B cell (primary cell): ENCODE measurements around the gene SLC25A5. TPM values are rescaled to one million over a fixed set of nuclear protein-coding genes. Genes with fewer than 3 reads are reported as not detected.
"Not testable (repeated sequence)": the region's sequence is repeated elsewhere in the genome, so short reads cannot be mapped to it uniquely, and the experiment has no call there.

Source experiments
- ATAC-seq: fragments of 200-7000 bp; cut with Tn5 transposase; one replicate; pipeline ENCODE4 v1.10.0; 2021; ENCODE audit warnings: low read depth, mild to moderate bottlenecking, moderate number of reproducible peaks, moderate library complexity
- CTCF ChIA-PET: fragments of 350-600 bp; sonication (Branson Sonifier 250); formaldehyde crosslinking; loops from one replicate; lab custom pipeline; 2021; ENCODE audit warnings: antibody characterized with exemption, inconsistent platforms; lab: Charles Lee
- POLR2A ChIA-PET: fragments of 350-600 bp; sonication (Branson Sonifier 250); formaldehyde crosslinking; loops from one replicate; lab custom pipeline; 2021; ENCODE audit warnings: antibody characterized with exemption; lab: Charles Lee
- DNase-seq: peaks from one replicate; pipeline ENCODE4 v3.0.0; 2013
- H2AFZ ChIP-seq: 2 replicates; pipeline ENCODE4 v1.6.1; 2012; ENCODE audit warnings: mild to moderate bottlenecking, low read depth, low read length; ENCODE audit not compliant: insufficient read depth, poor library complexity, severe bottlenecking
- H3K27ac ChIP-seq, 2 donors: 1 replicate in 1 of 2; 2 replicates in 1 of 2; pipeline ENCODE4 v1.5.1; 2012 to 2013; ENCODE audit warnings: low read length in 2 of 2, mild to moderate bottlenecking in 2 of 2, moderate library complexity in 1 of 2
- H3K27me3 ChIP-seq, 4 experiments: fragments of 200-600 bp in 1 of 4; sonication (generic) in 1 of 4; replicated peaks in 1 of 4; 1 replicate in 2 of 4; 2 replicates in 2 of 4; pipeline versions ENCODE4 v1.6.1 to v1.7.0; 2013 to 2016; ENCODE audit warnings: low read length in 3 of 4, mild to moderate bottlenecking in 2 of 4, mixed read lengths in 1 of 4, moderate library complexity in 1 of 4; ENCODE audit not compliant: insufficient read depth in 4 of 4, control insufficient read depth in 3 of 4; ENCODE audit errors: control extremely low read depth in 1 of 4
- H3K36me3 ChIP-seq, 2 experiments: replicated peaks in 1 of 2; 1 replicate in 1 of 2; 2 replicates in 1 of 2; pipeline versions ENCODE4 v1.6.1 to v1.7.1; 2013; ENCODE audit warnings: low read length in 1 of 2; ENCODE audit not compliant: insufficient read depth in 2 of 2, control insufficient read depth in 1 of 2; ENCODE audit errors: control extremely low read depth in 1 of 2, extremely low read depth in 1 of 2
- H3K4me1 ChIP-seq, 2 donors: fragments of 200-600 bp in 1 of 2; sonication (generic) in 1 of 2; 1 replicate in 1 of 2; 2 replicates in 1 of 2; pipeline versions ENCODE4 v1.5.1 to v1.6.1; 2013 to 2017; ENCODE audit warnings: low read length in 2 of 2; ENCODE audit not compliant: control insufficient read depth in 2 of 2, insufficient read depth in 2 of 2
- H3K4me2 ChIP-seq: replicated peaks from 2 replicates; pipeline ENCODE3; 2012; ENCODE audit warnings: mild to moderate bottlenecking, low read depth, low read length; ENCODE audit not compliant: poor library complexity, severe bottlenecking
- H3K4me3 ChIP-seq, 5 experiments: fragments of 200-600 bp in 1 of 5; sonication (generic) in 1 of 5; 1 replicate in 3 of 5; 2 replicates in 2 of 5; pipeline versions ENCODE4 v1.5.1 to v1.7.0; 2011 to 2016; ENCODE audit warnings: low read length in 4 of 5, mild to moderate bottlenecking in 4 of 5, low read depth in 2 of 5, control low read depth in 1 of 5, moderate library complexity in 1 of 5; ENCODE audit not compliant: insufficient read depth in 1 of 5; ENCODE audit errors: control extremely low read depth in 1 of 5, extremely low read depth in 1 of 5
- H3K79me2 ChIP-seq: fragments of 200-600 bp; sonication (generic); one replicate; pipeline ENCODE4 v1.6.0; 2016; ENCODE audit warnings: low read length; ENCODE audit not compliant: control insufficient read depth, insufficient read depth
- H3K9ac ChIP-seq: fragments of 200-600 bp; sonication (generic); 2 replicates; pipeline ENCODE4 v1.6.1; 2017; ENCODE audit warnings: mild to moderate bottlenecking, low read length, moderate library complexity
- H3K9me3 ChIP-seq, 3 donors: one replicate each; pipeline versions ENCODE4 v1.6.1 to v1.7.1; 2013; ENCODE audit warnings: low read length in 2 of 3; ENCODE audit not compliant: control insufficient read depth in 2 of 3, insufficient read depth in 1 of 3; ENCODE audit errors: control extremely low read depth in 1 of 3
- H4K20me1 ChIP-seq: 2 replicates; pipeline ENCODE4 v1.6.0; 2012; ENCODE audit warnings: mild to moderate bottlenecking, low read length; ENCODE audit not compliant: insufficient read depth, control insufficient read depth, poor library complexity, severe bottlenecking
- H3K27ac Mint-ChIP-seq: one replicate; pipeline ENCODE4 v1.8.0; 2021; ENCODE audit warnings: mixed read lengths
- H3K27me3 Mint-ChIP-seq: one replicate; pipeline ENCODE4 v1.8.0; 2021; ENCODE audit warnings: mixed read lengths
- H3K4me1 Mint-ChIP-seq: one replicate; pipeline ENCODE4 v1.8.0; 2021; ENCODE audit warnings: mixed read lengths
- H3K4me3 Mint-ChIP-seq: one replicate; pipeline ENCODE4 v1.8.0; 2021; ENCODE audit warnings: mixed read lengths
- H3K9me3 Mint-ChIP-seq: one replicate; pipeline ENCODE4 v1.8.0; 2022; ENCODE audit warnings: mixed read lengths; ENCODE audit not compliant: insufficient read depth
- EZH2 ChIP-seq: IDR thresholded peaks from 2 replicates; pipeline ENCODE4 v1.6.1; 2012; ENCODE audit warnings: borderline replicate concordance, low read depth, mild to moderate bottlenecking, moderate library complexity, low read length; ENCODE audit not compliant: insufficient read depth, poor library complexity, severe bottlenecking
- WGBS: methylation state at CpG from one replicate; pipeline ENCODE4 v1.1.5; 2013; ENCODE audit warnings: missing lambda C conversion rate; ENCODE audit not compliant: insufficient coverage; 5-methylcytosine and 5-hydroxymethylcytosine counted together
- intact Hi-C: fragments of 100-400 bp; cut with micrococcal nuclease; formaldehyde crosslinking; loops from one replicate; pipeline ENCODE4 v1.10.0; 2022
- polyA plus RNA-seq: library from polyadenylated mRNA; depleted of rRNA; stranded (reverse); fragments of >200 nt; gene quantifications from 2 replicates; pipeline ENCODE4 v1.2.3, GENCODE V29; 2012
- total RNA-seq, 2 donors: library from RNA; stranded (reverse); fragments of 120-200 nt in 1 of 2; gene quantifications; 1 replicate in 1 of 2; 2 replicates in 1 of 2; pipeline versions ENCODE4 v1.2.3 to v1.2.4, GENCODE V29; 2013 to 2022
- TF ChIP-seq, protein P1 (sequence below): fragments of 200-600 bp; IDR thresholded peaks from one replicate; pipeline ENCODE4 v1.8.0; 2022; ENCODE audit warnings: antibody characterized with exemption, mild to moderate bottlenecking

Gene SLC25A5
- total and polyA plus RNA-seq, 2 donors (not counting 1 experiment from before 2014, with no cell fraction given): 142 to 443 TPM

GRCh38 chrX:119502727-119503483, 34.7 kb downstream of the SLC25A5 start:
- POLR2A ChIA-PET: no interaction called here
- 100% methylated on average over 2 of the region's 11 CpGs for WGBS
- H3K36me3 ChIP-seq: no peaks in the 10 kb centered on the region
- no peak overlapping the region for H3K27ac ChIP-seq
- no peaks in the 10 kb centered on the region for H4K20me1 ChIP-seq
- TF ChIP-seq, protein P1, sequence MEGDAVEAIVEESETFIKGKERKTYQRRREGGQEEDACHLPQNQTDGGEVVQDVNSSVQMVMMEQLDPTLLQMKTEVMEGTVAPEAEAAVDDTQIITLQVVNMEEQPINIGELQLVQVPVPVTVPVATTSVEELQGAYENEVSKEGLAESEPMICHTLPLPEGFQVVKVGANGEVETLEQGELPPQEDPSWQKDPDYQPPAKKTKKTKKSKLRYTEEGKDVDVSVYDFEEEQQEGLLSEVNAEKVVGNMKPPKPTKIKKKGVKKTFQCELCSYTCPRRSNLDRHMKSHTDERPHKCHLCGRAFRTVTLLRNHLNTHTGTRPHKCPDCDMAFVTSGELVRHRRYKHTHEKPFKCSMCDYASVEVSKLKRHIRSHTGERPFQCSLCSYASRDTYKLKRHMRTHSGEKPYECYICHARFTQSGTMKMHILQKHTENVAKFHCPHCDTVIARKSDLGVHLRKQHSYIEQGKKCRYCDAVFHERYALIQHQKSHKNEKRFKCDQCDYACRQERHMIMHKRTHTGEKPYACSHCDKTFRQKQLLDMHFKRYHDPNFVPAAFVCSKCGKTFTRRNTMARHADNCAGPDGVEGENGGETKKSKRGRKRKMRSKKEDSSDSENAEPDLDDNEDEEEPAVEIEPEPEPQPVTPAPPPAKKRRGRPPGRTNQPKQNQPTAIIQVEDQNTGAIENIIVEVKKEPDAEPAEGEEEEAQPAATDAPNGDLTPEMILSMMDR: no peak
- no peak for TF ChIP-seq EZH2
- DNase-seq (no peak), ATAC-seq (no peak)
- intact Hi-C loops: no loop called here
- CTCF ChIA-PET: interaction anchor here (1.1 to 1.9 kb wide), 2 partner anchors 9 to 15 kb away, joined by 3 to 5 read pairs; no protein-coding TSS in a partner anchor
- H3K4me3 Mint-ChIP-seq: no peak overlapping the region
- H3K27me3 Mint-ChIP-seq: no peaks in the 10 kb centered on the region
- H3K27me3 ChIP-seq: no peaks in the 10 kb centered on the region
- H3K79me2 ChIP-seq: no peaks in the 10 kb centered on the region
- H3K4me3 ChIP-seq: no peak overlapping the region
- peaks cover 0 to 19% of the 10 kb centered on the region in 2 donors for H3K4me1 ChIP-seq
- no peaks in the 10 kb centered on the region for H3K9me3 Mint-ChIP-seq
- H3K27ac Mint-ChIP-seq: no peak overlapping the region
- H3K9me3 ChIP-seq: no peaks in the 10 kb centered on the region
- no peak overlapping the region for H3K9ac ChIP-seq
- H3K4me1 Mint-ChIP-seq: peaks cover 9% of the 10 kb centered on the region
- no peak overlapping the region for H3K4me2 ChIP-seq
- H2AFZ ChIP-seq: peak overlapping the region; percentile 65

- Mint-ChIP-seq H3K4me3 (no peak overlapping the region), H3K27me3 (no peaks in the 10 kb centered on the region), H3K9me3 (no peaks in the 10 kb centered on the region), H3K4me1 (peaks cover 9% of the 10 kb centered on the region), H3K27ac (no peak overlapping the region)
- CTCF ChIA-PET: interaction anchor here (1.1 to 1.9 kb wide), 2 partner anchors 9 to 16 kb away, joined by 3 to 5 read pairs; no protein-coding TSS in a partner anchor
- H4K20me1 ChIP-seq: no peaks in the 10 kb centered on the region
- no peak overlapping the region for H3K27ac ChIP-seq
- no peak for DNase-seq
- no peaks in the 10 kb centered on the region for H3K9me3 ChIP-seq
- no peaks in the 10 kb centered on the region for H3K27me3 ChIP-seq
- H3K4me1 ChIP-seq: peaks cover 0 to 19% of the 10 kb centered on the region in 2 donors
- no peak overlapping the region for H2AFZ ChIP-seq
- no peaks in the 10 kb centered on the region for H3K79me2 ChIP-seq
- no peak for ATAC-seq
- H3K4me3 ChIP-seq: no peak overlapping the region
- no peak overlapping the region for H3K9ac ChIP-seq
- intact Hi-C loops: no loop called here
- TF ChIP-seq EZH2: no peak
- TF ChIP-seq, protein P1: no peak
- 100% methylated on average over 1 of the region's 2 CpGs for WGBS
- no peaks in the 10 kb centered on the region for H3K36me3 ChIP-seq
- POLR2A ChIA-PET: no interaction called here
- no peak overlapping the region for H3K4me2 ChIP-seq
Measured at GRCh38 chrX:119503484-119503861, 35.2 kb downstream of the SLC25A5 start.

DNA sequence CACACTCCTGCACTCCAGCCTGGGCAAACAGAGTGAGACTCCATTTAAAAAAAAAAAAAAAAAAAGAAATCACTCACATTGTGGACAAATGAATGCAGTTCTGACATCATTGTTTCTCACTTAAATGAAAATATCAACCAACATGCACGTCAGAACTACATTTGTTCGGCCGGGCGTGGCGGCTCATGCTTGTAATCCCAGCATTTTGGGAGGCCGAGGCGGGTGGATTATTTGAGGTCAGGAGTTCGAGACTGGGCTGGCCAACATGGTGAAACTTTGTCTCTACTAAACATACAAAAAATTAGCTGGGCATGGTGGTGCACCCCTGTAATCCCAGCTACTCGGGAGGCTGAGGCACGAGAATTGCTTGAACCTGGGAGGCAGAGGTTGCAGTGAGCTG, 36.9 kb downstream of the SLC25A5 start:
- CTCF ChIA-PET, H2AFZ ChIP-seq, H3K27ac Mint-ChIP-seq, H3K27ac ChIP-seq, H3K4me2 ChIP-seq, intact Hi-C loops, H3K36me3 ChIP-seq, H3K4me3 ChIP-seq, H3K27me3 ChIP-seq, H3K4me1 Mint-ChIP-seq, H3K9ac ChIP-seq, H3K9me3 Mint-ChIP-seq, DNase-seq, H3K79me2 ChIP-seq, H3K27me3 Mint-ChIP-seq, H3K4me3 Mint-ChIP-seq, H3K9me3 ChIP-seq, H4K20me1 ChIP-seq, POLR2A ChIA-PET, ATAC-seq: not testable (repeated sequence)
- H3K4me1 ChIP-seq: peaks cover 0 to 19% of the 10 kb centered on the region in 2 donors
- no CpG with 5 or more reads among the region's 10 CpGs for WGBS
